ENCODE measurements around the gene MTERF2.

DNA sequence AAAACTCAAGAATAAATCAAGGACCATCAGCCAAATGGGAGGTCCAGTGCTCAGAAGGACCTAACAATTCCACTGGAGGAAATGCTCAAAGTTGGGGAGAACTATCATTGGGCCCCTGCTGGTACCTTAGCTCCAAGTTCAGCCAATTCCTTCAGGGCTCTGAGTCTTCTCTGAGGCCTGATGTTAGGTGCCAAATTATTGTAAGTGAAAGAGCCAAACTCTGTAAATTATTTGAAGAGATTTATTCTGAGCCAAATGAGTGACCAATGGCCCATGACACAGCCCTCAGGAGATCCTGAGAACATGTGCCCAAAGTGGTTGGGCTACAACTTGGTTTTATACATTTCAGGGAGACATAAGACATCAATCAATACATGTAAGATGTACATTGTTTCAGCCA, 39.5 kb downstream of the MTERF2 start:
- TF ChIP-seq, protein P1, sequence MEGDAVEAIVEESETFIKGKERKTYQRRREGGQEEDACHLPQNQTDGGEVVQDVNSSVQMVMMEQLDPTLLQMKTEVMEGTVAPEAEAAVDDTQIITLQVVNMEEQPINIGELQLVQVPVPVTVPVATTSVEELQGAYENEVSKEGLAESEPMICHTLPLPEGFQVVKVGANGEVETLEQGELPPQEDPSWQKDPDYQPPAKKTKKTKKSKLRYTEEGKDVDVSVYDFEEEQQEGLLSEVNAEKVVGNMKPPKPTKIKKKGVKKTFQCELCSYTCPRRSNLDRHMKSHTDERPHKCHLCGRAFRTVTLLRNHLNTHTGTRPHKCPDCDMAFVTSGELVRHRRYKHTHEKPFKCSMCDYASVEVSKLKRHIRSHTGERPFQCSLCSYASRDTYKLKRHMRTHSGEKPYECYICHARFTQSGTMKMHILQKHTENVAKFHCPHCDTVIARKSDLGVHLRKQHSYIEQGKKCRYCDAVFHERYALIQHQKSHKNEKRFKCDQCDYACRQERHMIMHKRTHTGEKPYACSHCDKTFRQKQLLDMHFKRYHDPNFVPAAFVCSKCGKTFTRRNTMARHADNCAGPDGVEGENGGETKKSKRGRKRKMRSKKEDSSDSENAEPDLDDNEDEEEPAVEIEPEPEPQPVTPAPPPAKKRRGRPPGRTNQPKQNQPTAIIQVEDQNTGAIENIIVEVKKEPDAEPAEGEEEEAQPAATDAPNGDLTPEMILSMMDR (IDR thresholded peaks at IDR 0.05) = no peak
- TF ChIP-seq POLR2A (IDR thresholded peaks at IDR 0.05) = no peak
